D721Med (cell line): ENCODE results near the gene CPZ.
"Not testable (repeated sequence)": the region's sequence is repeated elsewhere in the genome, so short reads cannot be mapped to it uniquely, and the experiment has no call there.

Source experiments
- DNase-seq: peaks from one replicate; pipeline ENCODE4 v3.0.0; 2011; ENCODE audit warnings: low spot score; ENCODE audit not compliant: insufficient read length
- FAIRE-seq: peaks from 2 replicates; lab custom pipeline; 2011; peaks lifted over from hg19 to GRCh38; lab: Jason Lieb, UNC
- TF ChIP-seq, protein P1 (sequence below): IDR thresholded peaks from 2 replicates; pipeline ENCODE4 v1.5.1; 2012; ENCODE audit warnings: mild to moderate bottlenecking, control low read depth; ENCODE audit not compliant: insufficient read depth; ENCODE audit errors: missing control alignments

Gene CPZ

DNA sequence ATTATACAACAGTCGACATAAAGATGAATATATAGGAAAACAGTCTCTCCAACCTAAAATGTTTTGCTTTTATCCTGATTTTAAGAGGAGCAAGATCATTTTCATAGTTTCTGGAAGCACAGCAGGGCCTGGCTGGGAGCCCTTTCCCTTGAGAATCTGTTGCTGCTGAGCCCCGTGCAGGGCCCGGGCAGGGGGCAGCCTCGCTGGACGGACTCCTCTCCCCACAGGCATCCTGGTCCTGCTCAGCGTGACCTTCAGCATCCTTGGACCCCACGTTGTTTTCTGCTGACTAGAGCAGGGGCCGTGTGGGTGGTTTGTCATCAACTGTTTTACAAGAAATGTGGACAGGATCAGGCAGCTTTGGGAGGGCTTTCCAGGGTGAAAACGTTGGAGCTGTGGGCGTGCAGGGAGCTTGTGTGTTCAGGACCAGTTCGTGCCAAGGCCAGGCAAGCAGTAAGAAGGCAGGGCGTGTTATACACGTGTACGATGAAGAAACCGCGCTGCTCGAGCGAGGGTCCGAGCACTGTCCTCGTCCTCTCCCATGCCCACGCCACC is 25.0 kb downstream of the CPZ start:
- FAIRE-seq (no peak), DNase-seq (no peak)
- TF ChIP-seq, protein P1, sequence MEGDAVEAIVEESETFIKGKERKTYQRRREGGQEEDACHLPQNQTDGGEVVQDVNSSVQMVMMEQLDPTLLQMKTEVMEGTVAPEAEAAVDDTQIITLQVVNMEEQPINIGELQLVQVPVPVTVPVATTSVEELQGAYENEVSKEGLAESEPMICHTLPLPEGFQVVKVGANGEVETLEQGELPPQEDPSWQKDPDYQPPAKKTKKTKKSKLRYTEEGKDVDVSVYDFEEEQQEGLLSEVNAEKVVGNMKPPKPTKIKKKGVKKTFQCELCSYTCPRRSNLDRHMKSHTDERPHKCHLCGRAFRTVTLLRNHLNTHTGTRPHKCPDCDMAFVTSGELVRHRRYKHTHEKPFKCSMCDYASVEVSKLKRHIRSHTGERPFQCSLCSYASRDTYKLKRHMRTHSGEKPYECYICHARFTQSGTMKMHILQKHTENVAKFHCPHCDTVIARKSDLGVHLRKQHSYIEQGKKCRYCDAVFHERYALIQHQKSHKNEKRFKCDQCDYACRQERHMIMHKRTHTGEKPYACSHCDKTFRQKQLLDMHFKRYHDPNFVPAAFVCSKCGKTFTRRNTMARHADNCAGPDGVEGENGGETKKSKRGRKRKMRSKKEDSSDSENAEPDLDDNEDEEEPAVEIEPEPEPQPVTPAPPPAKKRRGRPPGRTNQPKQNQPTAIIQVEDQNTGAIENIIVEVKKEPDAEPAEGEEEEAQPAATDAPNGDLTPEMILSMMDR, result no peak

DNA sequence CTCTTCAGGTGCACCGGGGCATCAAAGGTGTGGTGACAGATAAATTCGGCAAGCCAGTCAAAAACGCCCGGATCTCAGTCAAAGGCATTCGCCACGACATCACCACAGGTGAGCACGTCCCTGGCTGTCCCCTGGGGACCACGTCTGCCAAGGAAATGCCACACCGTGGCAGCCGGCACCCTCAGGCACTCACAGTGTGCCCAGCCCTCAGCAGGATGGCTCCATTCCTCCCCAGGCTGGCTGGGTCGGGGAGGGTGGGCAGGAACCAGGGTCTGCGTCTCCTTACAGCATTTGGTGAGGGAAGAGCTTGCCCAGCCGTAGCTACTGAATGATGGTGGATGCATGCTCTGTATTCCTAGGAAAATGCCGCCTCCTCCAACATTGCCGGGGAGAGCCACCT is 25.9 kb downstream of the CPZ start:
- FAIRE-seq (no peak), DNase-seq (no peak)
- TF ChIP-seq, protein P1, result no peak

DNA sequence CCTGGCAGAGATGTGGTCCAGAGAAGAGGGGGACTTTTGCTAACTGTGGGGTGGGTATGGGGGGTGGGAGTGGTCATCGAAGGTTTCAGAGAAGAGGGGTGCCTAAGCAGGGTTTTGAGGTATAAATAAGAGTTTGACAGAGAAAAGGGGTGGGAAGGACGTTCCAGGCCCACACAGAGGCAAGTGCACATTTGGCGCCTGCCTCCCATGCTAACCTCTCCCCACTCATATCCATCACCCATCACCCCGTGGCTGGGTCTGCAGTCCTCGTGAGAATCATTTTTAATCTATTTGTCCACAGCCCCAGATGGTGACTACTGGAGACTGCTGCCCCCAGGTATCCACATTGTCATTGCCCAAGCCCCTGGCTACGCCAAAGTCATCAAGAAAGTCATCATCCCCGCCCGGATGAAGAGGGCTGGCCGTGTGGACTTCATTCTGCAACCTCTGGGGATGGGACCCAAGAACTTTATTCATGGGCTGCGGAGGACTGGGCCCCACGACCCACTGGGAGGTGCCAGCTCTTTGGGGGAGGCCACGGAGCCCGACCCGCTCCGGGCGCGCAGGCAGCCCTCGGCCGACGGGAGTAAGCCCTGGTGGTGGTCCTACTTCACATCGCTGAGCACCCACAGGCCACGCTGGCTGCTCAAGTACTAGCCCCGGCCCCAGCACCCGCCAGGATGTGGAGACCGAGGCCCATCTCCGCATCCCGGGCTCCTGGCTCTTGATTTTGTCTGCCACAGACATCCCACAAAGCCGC is 26.6 kb downstream of the CPZ start:
- FAIRE-seq (no peak), DNase-seq (no peak)

DNA sequence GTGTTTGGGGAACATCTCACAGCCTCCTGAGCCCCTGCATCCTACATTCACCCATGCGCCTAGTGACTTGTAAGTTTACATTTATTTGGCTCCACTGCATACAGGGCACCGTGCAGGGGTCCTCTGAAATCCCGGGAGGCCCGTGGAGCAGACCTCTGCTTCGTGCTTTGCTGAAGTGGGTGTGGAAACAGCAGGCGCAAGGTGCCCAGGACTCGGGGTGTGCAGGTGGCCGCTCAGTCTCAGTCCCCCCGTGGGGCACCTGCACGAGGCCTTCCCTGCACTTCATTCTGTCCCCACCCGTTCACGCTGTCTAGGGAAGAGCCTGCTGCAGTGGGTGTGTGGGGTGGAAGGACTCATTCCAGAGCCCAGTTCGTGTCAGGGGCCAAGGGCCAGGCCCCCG is 28.6 kb downstream of the CPZ start:
- not testable (repeated sequence) for FAIRE-seq, DNase-seq

More for the DNA sequence above, 26.6 kb downstream of the CPZ start:
- TF ChIP-seq, protein P1, result no peak

DNA sequence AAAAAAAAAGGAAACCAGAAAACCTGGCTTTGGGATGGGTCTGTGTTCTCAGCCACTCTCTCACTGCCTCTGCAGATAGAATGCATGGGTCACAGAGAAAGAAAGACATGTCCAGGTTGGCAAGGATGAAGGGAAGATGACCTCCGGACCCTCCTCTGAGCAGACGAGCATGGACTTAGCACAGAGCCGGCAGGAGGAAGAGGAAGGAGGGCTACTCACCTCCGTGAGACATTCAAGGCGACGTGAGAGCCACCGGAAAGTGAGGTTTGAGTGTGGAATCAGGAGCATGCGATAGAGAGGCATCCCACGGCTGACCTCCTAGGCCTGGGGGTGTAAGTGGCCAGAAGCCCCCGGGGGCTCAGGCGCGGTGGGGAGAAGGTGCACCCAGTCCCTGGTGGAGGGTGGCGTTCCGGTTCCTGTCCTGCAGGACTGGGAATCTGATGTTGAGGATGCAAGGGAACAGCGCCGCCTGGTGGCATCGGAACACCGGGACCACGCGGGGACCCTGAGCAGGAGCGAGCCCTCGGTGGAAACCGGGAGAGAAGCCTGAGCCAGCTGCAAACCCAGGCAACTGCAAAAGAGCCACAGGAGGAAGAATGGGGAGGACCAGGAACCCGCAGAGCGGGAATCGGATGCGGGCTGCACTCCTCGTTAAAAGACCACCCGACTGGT is 32.2 kb downstream of the CPZ start:
- DNase-seq, FAIRE-seq: not testable (repeated sequence)

DNA sequence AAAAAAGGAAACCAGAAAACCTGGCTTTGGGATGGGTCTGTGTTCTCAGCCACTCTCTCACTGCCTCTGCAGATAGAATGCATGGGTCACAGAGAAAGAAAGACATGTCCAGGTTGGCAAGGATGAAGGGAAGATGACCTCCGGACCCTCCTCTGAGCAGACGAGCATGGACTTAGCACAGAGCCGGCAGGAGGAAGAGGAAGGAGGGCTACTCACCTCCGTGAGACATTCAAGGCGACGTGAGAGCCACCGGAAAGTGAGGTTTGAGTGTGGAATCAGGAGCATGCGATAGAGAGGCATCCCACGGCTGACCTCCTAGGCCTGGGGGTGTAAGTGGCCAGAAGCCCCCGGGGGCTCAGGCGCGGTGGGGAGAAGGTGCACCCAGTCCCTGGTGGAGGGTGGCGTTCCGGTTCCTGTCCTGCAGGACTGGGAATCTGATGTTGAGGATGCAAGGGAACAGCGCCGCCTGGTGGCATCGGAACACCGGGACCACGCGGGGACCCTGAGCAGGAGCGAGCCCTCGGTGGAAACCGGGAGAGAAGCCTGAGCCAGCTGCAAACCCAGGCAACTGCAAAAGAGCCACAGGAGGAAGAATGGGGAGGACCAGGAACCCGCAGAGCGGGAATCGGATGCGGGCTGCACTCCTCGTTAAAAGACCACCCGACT is 37.8 kb downstream of the CPZ start:
- not testable (repeated sequence) for FAIRE-seq, DNase-seq

DNA sequence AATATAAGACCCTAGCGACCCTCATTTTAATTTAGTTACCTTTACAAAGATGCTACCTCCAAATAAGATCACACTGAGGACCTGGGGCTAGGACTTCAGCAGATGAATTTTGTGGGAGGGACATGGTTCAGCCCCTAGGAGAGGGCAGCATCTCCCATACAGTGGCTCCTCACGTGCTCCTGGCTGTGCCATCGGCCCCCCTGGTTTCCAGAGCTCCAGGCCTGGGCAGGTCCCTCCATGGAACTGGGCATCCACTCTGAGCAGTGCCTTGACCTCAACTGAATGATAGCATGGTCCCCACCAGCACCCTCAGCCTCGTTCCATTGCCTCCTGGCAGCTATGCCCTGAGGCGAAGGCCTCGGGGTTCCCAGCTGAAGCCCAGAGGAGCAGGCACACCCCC is 39.3 kb downstream of the CPZ start:
- FAIRE-seq, result not testable (repeated sequence)

DNA sequence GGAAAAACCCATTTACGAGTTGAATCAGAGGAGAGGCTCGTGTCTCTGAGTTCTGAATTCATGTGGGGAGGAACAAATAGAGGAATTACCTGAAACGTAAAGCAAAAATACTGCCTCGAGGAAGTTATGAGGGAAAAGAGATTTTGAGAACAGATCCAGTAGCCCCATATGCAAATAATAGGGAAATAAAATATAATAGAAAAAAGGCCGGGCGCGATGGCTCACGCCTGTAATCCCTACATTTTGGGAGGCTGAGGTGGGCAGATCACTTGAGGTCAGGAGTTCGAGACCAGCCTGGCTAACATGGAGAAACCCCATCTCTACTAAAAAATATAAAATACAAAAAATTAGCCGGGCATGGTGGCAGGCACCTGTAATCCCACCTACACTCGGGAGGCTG is 42.2 kb downstream of the CPZ start:
- not testable (repeated sequence) for FAIRE-seq, DNase-seq

More for the DNA sequence above, 39.3 kb downstream of the CPZ start:
- not testable (repeated sequence) for DNase-seq

DNA sequence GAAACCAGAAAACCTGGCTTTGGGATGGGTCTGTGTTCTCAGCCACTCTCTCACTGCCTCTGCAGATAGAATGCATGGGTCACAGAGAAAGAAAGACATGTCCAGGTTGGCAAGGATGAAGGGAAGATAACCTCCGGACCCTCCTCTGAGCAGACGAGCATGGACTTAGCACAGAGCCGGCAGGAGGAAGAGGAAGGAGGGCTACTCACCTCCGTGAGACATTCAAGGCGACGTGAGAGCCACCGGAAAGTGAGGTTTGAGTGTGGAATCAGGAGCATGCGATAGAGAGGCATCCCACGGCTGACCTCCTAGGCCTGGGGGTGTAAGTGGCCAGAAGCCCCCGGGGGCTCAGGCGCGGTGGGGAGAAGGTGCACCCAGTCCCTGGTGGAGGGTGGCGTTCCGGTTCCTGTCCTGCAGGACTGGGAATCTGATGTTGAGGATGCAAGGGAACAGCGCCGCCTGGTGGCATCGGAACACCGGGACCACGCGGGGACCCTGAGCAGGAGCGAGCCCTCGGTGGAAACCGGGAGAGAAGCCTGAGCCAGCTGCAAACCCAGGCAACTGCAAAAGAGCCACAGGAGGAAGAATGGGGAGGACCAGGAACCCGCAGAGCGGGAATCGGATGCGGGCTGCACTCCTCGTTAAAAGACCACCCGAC is 43.5 kb downstream of the CPZ start:
- DNase-seq, FAIRE-seq: not testable (repeated sequence)

DNA sequence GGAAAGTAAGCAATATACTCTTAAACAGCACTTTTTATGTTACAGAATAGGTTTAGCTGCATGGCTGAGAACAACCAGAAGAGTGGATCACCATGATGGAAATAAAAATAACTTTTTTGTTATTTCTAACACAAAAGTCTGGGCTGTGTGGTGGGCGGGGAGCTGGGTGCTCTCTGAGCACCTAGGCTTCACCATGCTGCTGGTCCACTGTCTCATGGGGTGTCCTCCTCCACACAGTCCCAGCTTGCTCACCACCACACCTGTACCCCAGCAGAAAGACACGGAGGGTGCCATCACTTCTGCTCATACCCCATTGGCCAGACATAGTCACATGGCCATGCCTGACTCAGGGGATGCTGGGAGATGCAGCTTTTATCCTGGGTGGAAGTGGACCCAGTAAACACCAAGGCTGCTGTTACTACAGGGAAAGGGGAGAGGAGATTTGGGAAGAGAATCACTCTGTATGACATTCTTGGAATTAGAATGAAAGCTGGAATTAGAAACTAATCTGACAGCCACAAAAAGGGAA is 45.0 kb downstream of the CPZ start:
- FAIRE-seq (no peak), DNase-seq (no peak)
- TF ChIP-seq, protein P1, result no peak
